ENCODE data around the gene DCC.

DCC gene

GRCh38 chr18:53193870-53194269 is 853.9 kb downstream of the DCC start:
- Histone ChIP-seq H3K4me2 (ENCODE audit: low read length) (no peak overlapping the region), H4K20me1 (ENCODE audit: control insufficient read depth, insufficient read depth, low read depth, low read length) (no peaks in the 10 kb centered on the region), H3K36me3 (ENCODE audit: control insufficient read depth, low read length) (no peaks in the 10 kb centered on the region), H3K27me3 (ENCODE audit: control insufficient read depth, low read length) (no peaks in the 10 kb centered on the region), H3K4me1 (ENCODE audit: control insufficient read depth, low read length) (no peaks in the 10 kb centered on the region), H3K27ac (ENCODE audit: low read depth, low read length) (no peak overlapping the region), H3K9me3 (ENCODE audit: control insufficient read depth, insufficient read depth, low read length) (no peaks in the 10 kb centered on the region), H3K79me2 (ENCODE audit: control insufficient read depth, low read length) (no peaks in the 10 kb centered on the region), H3K9me2 (replicated peaks; ENCODE audit: control insufficient read depth, low read length) (no peaks in the 10 kb centered on the region), H3F3A (ENCODE audit: control insufficient read depth, insufficient read depth) (no peaks in the 10 kb centered on the region), H3K4me3 (ENCODE audit: low read length) (no peak overlapping the region)
- TF ChIP-seq EZH2phosphoT487 (IDR thresholded peaks at IDR 0.05; ENCODE audit: borderline replicate concordance, low read length), result no peak
- no peak for TF ChIP-seq CTCF (IDR thresholded peaks at IDR 0.05; ENCODE audit: low read depth, low read length, poor library complexity, severe bottlenecking)

GRCh38 chr18:53219853-53220252 is 879.9 kb downstream of the DCC start:
- no peaks in the 10 kb centered on the region for H3K27me3 ChIP-seq (ENCODE audit: control insufficient read depth, low read length)
- no peaks in the 10 kb centered on the region for H3K36me3 ChIP-seq (ENCODE audit: control insufficient read depth, low read length)
- H3F3A ChIP-seq (ENCODE audit: control insufficient read depth, insufficient read depth), result no peaks in the 10 kb centered on the region
- H3K4me1 ChIP-seq (ENCODE audit: control insufficient read depth, low read length), result no peaks in the 10 kb centered on the region
- no peak overlapping the region for H3K4me3 ChIP-seq (ENCODE audit: low read length)
- no peak overlapping the region for H3K4me2 ChIP-seq (ENCODE audit: low read length)
- TF ChIP-seq EZH2phosphoT487 (IDR thresholded peaks at IDR 0.05; ENCODE audit: borderline replicate concordance, low read length), result no peak
- no peak for TF ChIP-seq CTCF (IDR thresholded peaks at IDR 0.05; ENCODE audit: low read depth, low read length, poor library complexity, severe bottlenecking)
- no peaks in the 10 kb centered on the region for H3K79me2 ChIP-seq (ENCODE audit: control insufficient read depth, low read length)
- H4K20me1 ChIP-seq (ENCODE audit: control insufficient read depth, insufficient read depth, low read depth, low read length), result no peaks in the 10 kb centered on the region
- H3K9me3 ChIP-seq (ENCODE audit: control insufficient read depth, insufficient read depth, low read length), result no peaks in the 10 kb centered on the region
- H3K27ac ChIP-seq (ENCODE audit: low read depth, low read length), result no peak overlapping the region
- H3K9me2 ChIP-seq (replicated peaks; ENCODE audit: control insufficient read depth, low read length), result no peaks in the 10 kb centered on the region

- Histone ChIP-seq H3K27me3 (ENCODE audit: control insufficient read depth, low read length) (no peaks in the 10 kb centered on the region), H3K4me3 (ENCODE audit: low read length) (no peak overlapping the region), H3K36me3 (ENCODE audit: control insufficient read depth, low read length) (no peaks in the 10 kb centered on the region), H3K9me2 (replicated peaks; ENCODE audit: control insufficient read depth, low read length) (no peaks in the 10 kb centered on the region), H3K79me2 (ENCODE audit: control insufficient read depth, low read length) (no peaks in the 10 kb centered on the region), H3F3A (ENCODE audit: control insufficient read depth, insufficient read depth) (no peaks in the 10 kb centered on the region), H3K9me3 (ENCODE audit: control insufficient read depth, insufficient read depth, low read length) (no peaks in the 10 kb centered on the region), H3K27ac (ENCODE audit: low read depth, low read length) (no peak overlapping the region), H3K4me1 (ENCODE audit: control insufficient read depth, low read length) (no peaks in the 10 kb centered on the region), H4K20me1 (ENCODE audit: control insufficient read depth, insufficient read depth, low read depth, low read length) (no peaks in the 10 kb centered on the region), H3K4me2 (ENCODE audit: low read length) (no peak overlapping the region)
- TF ChIP-seq EZH2phosphoT487 (IDR thresholded peaks at IDR 0.05; ENCODE audit: borderline replicate concordance, low read length) (no peak), CTCF (IDR thresholded peaks at IDR 0.05; ENCODE audit: low read depth, low read length, poor library complexity, severe bottlenecking) (no peak)
These were observed 884.3 kb downstream of the DCC start for GRCh38 chr18:53224128-53224778.
